ENCODE measurements around the gene GHITM.

GHITM gene

DNA sequence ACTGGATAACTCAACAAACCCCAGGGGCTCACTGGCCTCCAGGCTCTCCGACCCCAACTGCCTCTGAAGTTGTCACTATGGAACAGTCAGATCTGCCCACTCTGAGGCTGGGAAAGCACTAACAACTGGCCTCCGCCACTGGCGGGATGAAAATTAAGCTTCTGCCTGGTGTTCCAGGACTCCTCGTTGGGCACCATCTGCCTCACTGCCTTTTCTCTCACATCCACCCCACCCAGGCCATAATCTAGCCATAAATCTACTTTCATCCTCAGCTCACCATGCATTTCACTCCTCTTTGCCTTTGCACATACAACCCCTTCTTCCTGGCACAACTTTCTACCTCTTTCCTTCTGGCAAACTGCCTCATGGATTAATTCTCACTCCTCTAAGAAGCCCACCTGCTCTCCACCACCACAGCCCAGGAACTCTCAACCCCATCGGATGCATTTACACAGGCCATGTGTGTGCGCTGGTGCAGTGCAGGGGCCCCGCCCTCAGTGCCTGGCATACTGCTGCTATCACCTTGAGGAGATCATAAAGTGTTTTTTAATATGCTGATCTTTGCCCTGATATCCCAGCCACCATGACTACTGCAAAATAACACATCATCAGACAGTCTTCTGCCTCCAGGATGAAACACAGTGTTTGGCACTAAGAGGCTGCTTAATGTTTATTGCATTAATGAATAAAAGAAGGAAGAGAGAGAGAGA, 59.1 kb downstream of the GHITM start:
- TF ChIP-seq SIN3A (IDR thresholded peaks at IDR 0.05; ENCODE audit: borderline replicate concordance, insufficient read depth, low read length) (no peak), TAF1 (IDR thresholded peaks at IDR 0.05; ENCODE audit: borderline replicate concordance, insufficient read depth, low read length) (no peak), FOXP2 (optimal IDR thresholded peaks at IDR 0.05; ENCODE audit: borderline replicate concordance, extremely low read depth, extremely low read length, insufficient read depth) (no peak), POLR2AphosphoS5 (IDR thresholded peaks at IDR 0.05; ENCODE audit: low read depth, low read length) (no peak)
- TF ChIP-seq, protein P1, sequence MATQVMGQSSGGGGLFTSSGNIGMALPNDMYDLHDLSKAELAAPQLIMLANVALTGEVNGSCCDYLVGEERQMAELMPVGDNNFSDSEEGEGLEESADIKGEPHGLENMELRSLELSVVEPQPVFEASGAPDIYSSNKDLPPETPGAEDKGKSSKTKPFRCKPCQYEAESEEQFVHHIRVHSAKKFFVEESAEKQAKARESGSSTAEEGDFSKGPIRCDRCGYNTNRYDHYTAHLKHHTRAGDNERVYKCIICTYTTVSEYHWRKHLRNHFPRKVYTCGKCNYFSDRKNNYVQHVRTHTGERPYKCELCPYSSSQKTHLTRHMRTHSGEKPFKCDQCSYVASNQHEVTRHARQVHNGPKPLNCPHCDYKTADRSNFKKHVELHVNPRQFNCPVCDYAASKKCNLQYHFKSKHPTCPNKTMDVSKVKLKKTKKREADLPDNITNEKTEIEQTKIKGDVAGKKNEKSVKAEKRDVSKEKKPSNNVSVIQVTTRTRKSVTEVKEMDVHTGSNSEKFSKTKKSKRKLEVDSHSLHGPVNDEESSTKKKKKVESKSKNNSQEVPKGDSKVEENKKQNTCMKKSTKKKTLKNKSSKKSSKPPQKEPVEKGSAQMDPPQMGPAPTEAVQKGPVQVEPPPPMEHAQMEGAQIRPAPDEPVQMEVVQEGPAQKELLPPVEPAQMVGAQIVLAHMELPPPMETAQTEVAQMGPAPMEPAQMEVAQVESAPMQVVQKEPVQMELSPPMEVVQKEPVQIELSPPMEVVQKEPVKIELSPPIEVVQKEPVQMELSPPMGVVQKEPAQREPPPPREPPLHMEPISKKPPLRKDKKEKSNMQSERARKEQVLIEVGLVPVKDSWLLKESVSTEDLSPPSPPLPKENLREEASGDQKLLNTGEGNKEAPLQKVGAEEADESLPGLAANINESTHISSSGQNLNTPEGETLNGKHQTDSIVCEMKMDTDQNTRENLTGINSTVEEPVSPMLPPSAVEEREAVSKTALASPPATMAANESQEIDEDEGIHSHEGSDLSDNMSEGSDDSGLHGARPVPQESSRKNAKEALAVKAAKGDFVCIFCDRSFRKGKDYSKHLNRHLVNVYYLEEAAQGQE (IDR thresholded peaks at IDR 0.05; ENCODE audit: insufficient read depth in 1 of 2, low read depth in 2 of 2, low read length in 2 of 2), result no peak

GRCh38 chr10:84200537-84201243, 61.4 kb downstream of the GHITM start:
- TF ChIP-seq TAF1 (IDR thresholded peaks at IDR 0.05; ENCODE audit: borderline replicate concordance, insufficient read depth, low read length) (no peak), SIN3A (IDR thresholded peaks at IDR 0.05; ENCODE audit: borderline replicate concordance, insufficient read depth, low read length) (no peak), FOXP2 (optimal IDR thresholded peaks at IDR 0.05; ENCODE audit: borderline replicate concordance, extremely low read depth, extremely low read length, insufficient read depth) (no peak), POLR2AphosphoS5 (IDR thresholded peaks at IDR 0.05; ENCODE audit: low read depth, low read length) (no peak)
- TF ChIP-seq, protein P1 (IDR thresholded peaks at IDR 0.05; ENCODE audit: insufficient read depth in 1 of 2, low read depth in 2 of 2, low read length in 2 of 2), result no peak

DNA sequence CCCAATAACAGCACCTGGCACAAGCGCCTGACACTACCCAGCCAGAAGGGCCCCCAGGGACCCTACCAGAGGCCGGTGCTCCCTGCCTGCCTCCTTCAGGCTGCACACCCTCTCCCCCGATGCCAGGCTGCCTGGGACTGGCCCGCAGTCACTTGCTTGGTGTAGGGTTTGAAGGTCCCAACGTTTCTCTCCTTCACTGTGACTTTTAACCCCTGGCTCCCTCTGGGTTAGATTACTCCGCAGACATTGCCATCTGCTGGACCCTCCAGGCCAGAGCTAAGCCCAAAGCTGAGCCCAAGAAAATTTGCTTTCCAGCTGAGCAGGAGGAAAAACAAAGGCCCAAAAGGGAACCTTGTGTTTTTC, 61.9 kb downstream of the GHITM start:
- no peak for TF ChIP-seq TAF1 (IDR thresholded peaks at IDR 0.05; ENCODE audit: borderline replicate concordance, insufficient read depth, low read length)
- TF ChIP-seq, protein P1 (IDR thresholded peaks at IDR 0.05; ENCODE audit: insufficient read depth in 1 of 2, low read depth in 2 of 2, low read length in 2 of 2), result no peak
- TF ChIP-seq FOXP2 (optimal IDR thresholded peaks at IDR 0.05; ENCODE audit: borderline replicate concordance, extremely low read depth, extremely low read length, insufficient read depth), result no peak
- TF ChIP-seq POLR2AphosphoS5 (IDR thresholded peaks at IDR 0.05; ENCODE audit: low read depth, low read length), result no peak
- no peak for TF ChIP-seq SIN3A (IDR thresholded peaks at IDR 0.05; ENCODE audit: borderline replicate concordance, insufficient read depth, low read length)

DNA sequence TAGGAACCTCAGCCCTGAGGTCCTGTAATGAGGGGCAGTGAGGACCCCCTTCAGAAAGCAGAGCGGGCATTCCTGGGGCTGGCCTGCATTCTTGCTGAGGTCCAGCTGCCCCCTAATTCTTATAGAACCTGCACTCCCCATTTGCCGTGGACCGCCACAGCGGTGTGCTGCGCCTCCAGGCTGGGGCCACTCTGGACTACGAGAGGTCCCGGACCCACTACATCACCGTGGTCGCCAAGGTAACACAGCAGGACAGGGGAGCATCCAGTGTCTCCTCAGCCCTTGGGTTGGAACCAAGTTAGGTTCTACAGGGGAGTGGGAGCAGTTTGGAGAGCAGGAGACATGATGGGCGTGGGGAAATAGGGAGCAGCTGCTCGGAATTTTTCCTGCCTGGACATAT, 62.4 kb downstream of the GHITM start:
- TF ChIP-seq, protein P1 (IDR thresholded peaks at IDR 0.05; ENCODE audit: insufficient read depth in 1 of 2, low read depth in 2 of 2, low read length in 2 of 2), result no peak
- TF ChIP-seq FOXP2 (optimal IDR thresholded peaks at IDR 0.05; ENCODE audit: borderline replicate concordance, extremely low read depth, extremely low read length, insufficient read depth), result no peak
- TF ChIP-seq TAF1 (IDR thresholded peaks at IDR 0.05; ENCODE audit: borderline replicate concordance, insufficient read depth, low read length), result no peak
- TF ChIP-seq SIN3A (IDR thresholded peaks at IDR 0.05; ENCODE audit: borderline replicate concordance, insufficient read depth, low read length), result no peak
- TF ChIP-seq POLR2AphosphoS5 (IDR thresholded peaks at IDR 0.05; ENCODE audit: low read depth, low read length), result no peak

Data from PFSK-1 (cell line).